MM.1S (cell line): ENCODE measurements around the gene CIROP.

Experiments
- DNase-seq: peaks from one replicate; pipeline ENCODE4 v3.0.0-alpha.2; 2015
- H2AFZ ChIP-seq: fragments of 300-600 bp; sonication (generic); 2 replicates; pipeline ENCODE4 v1.6.0; 2016; ENCODE audit warnings: antibody characterized with exemption, low read length
- H3F3A ChIP-seq: fragments of 300-600 bp; sonication (generic); 2 replicates; pipeline ENCODE4 v1.6.1; 2016; ENCODE audit warnings: mild to moderate bottlenecking, antibody characterized with exemption, low read length, moderate library complexity, mixed read lengths; ENCODE audit not compliant: insufficient read depth
- H3K27ac ChIP-seq: fragments of 300-600 bp; sonication (generic); 2 replicates; pipeline ENCODE4 v1.5.1; 2016; ENCODE audit warnings: mild to moderate bottlenecking, low read length
- H3K27me3 ChIP-seq: fragments of 300-600 bp; sonication (generic); replicated peaks from 2 replicates; pipeline ENCODE4 v1.6.0; 2016; ENCODE audit warnings: low read length; ENCODE audit not compliant: insufficient read depth
- H3K36me3 ChIP-seq: fragments of 300-600 bp; sonication (generic); replicated peaks from 2 replicates; pipeline ENCODE4 v1.6.1; 2016; ENCODE audit warnings: mild to moderate bottlenecking, low read length, mixed read lengths; ENCODE audit not compliant: insufficient read depth
- H3K4me1 ChIP-seq: fragments of 300-600 bp; sonication (generic); 2 replicates; pipeline ENCODE4 v1.6.1; 2016; ENCODE audit warnings: low read length, mixed read lengths
- H3K4me2 ChIP-seq: fragments of 300-600 bp; sonication (generic); 2 replicates; pipeline ENCODE4 v1.6.0; 2016; ENCODE audit warnings: low read depth, low read length
- H3K4me3 ChIP-seq: fragments of 300-600 bp; sonication (generic); 2 replicates; pipeline ENCODE4 v1.5.1; 2016; ENCODE audit warnings: low read length, mixed read lengths
- H3K79me2 ChIP-seq: fragments of 300-600 bp; sonication (generic); 2 replicates; pipeline ENCODE4 v1.6.1; 2016; ENCODE audit warnings: mixed run types, low read length, mixed read lengths
- H3K9ac ChIP-seq: fragments of 300-600 bp; sonication (generic); 2 replicates; pipeline ENCODE4 v1.6.1; 2016; ENCODE audit warnings: low read length, mixed read lengths
- H3K9me2 ChIP-seq: fragments of 300-600 bp; sonication (generic); replicated peaks from 2 replicates; pipeline ENCODE4 v1.6.1; 2016; ENCODE audit warnings: mild to moderate bottlenecking, low read length, mixed read lengths; ENCODE audit not compliant: insufficient read depth
- H3K9me3 ChIP-seq: fragments of 300-600 bp; sonication (generic); replicated peaks from 2 replicates; pipeline ENCODE4 v1.6.1; 2016; ENCODE audit warnings: mild to moderate bottlenecking, low read length, mixed read lengths; ENCODE audit not compliant: insufficient read depth
- H4K20me1 ChIP-seq: fragments of 300-600 bp; sonication (generic); 2 replicates; pipeline ENCODE4 v1.6.1; 2016; ENCODE audit warnings: mild to moderate bottlenecking, low read length, moderate library complexity, mixed read lengths; ENCODE audit not compliant: insufficient read depth
- EZH2 ChIP-seq: fragments of 300-600 bp; sonication (generic); optimal IDR thresholded peaks from 2 replicates; pipeline ENCODE3; 2017; ENCODE audit warnings: low read depth, mild to moderate bottlenecking, antibody characterized with exemption, low read length, mixed read lengths
- EZH2phosphoT487 ChIP-seq: fragments of 300-600 bp; sonication (generic); IDR thresholded peaks from 2 replicates; pipeline ENCODE4 v1.6.1; 2018; ENCODE audit warnings: antibody characterized with exemption, low read length
- TF ChIP-seq, protein P1 (sequence below): fragments of 300-600 bp; sonication (generic); IDR thresholded peaks from 2 replicates; pipeline ENCODE4 v1.5.1; 2016; ENCODE audit warnings: antibody characterized with exemption, low read length, mixed read lengths

Gene CIROP

GRCh38 chr14:23077962-23078361, 26.8 kb downstream of the CIROP start:
- Histone ChIP-seq H3K36me3 (no peaks in the 10 kb centered on the region; the same call in 1 of the 2 replicates), H3K9me2 (no peaks in the 10 kb centered on the region), H3K79me2 (no peaks in the 10 kb centered on the region), H3F3A (no peaks in the 10 kb centered on the region), H3K9ac (no peak overlapping the region), H3K27me3 (no peaks in the 10 kb centered on the region), H3K4me2 (no peak overlapping the region), H3K4me3 (no peak overlapping the region), H4K20me1 (no peaks in the 10 kb centered on the region), H2AFZ (no peak overlapping the region), H3K4me1 (no peaks in the 10 kb centered on the region), H3K9me3 (no peaks in the 10 kb centered on the region), H3K27ac (no peak overlapping the region)
- TF ChIP-seq EZH2: no peak
- TF ChIP-seq EZH2phosphoT487: no peak
- TF ChIP-seq, protein P1, sequence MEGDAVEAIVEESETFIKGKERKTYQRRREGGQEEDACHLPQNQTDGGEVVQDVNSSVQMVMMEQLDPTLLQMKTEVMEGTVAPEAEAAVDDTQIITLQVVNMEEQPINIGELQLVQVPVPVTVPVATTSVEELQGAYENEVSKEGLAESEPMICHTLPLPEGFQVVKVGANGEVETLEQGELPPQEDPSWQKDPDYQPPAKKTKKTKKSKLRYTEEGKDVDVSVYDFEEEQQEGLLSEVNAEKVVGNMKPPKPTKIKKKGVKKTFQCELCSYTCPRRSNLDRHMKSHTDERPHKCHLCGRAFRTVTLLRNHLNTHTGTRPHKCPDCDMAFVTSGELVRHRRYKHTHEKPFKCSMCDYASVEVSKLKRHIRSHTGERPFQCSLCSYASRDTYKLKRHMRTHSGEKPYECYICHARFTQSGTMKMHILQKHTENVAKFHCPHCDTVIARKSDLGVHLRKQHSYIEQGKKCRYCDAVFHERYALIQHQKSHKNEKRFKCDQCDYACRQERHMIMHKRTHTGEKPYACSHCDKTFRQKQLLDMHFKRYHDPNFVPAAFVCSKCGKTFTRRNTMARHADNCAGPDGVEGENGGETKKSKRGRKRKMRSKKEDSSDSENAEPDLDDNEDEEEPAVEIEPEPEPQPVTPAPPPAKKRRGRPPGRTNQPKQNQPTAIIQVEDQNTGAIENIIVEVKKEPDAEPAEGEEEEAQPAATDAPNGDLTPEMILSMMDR: no peak
- no peak for DNase-seq

- Histone ChIP-seq H3K79me2 (no peaks in the 10 kb centered on the region), H3K27ac (no peak overlapping the region), H3K9me2 (no peaks in the 10 kb centered on the region), H3K4me1 (peaks cover 3% of the 10 kb centered on the region; the same call in 1 of the 2 replicates), H3K27me3 (no peaks in the 10 kb centered on the region), H3K36me3 (no peaks in the 10 kb centered on the region; the same call in 1 of the 2 replicates), H2AFZ (no peak overlapping the region), H3K4me3 (no peak overlapping the region), H3K9me3 (no peaks in the 10 kb centered on the region), H4K20me1 (no peaks in the 10 kb centered on the region), H3F3A (no peaks in the 10 kb centered on the region), H3K4me2 (no peak overlapping the region), H3K9ac (no peak overlapping the region)
- no peak for DNase-seq
- no peak for TF ChIP-seq EZH2
- TF ChIP-seq, protein P1: peak; percentile 42
- no peak for TF ChIP-seq EZH2phosphoT487
Measured at GRCh38 chr14:23076785-23077408, 27.9 kb downstream of the CIROP start.

DNA sequence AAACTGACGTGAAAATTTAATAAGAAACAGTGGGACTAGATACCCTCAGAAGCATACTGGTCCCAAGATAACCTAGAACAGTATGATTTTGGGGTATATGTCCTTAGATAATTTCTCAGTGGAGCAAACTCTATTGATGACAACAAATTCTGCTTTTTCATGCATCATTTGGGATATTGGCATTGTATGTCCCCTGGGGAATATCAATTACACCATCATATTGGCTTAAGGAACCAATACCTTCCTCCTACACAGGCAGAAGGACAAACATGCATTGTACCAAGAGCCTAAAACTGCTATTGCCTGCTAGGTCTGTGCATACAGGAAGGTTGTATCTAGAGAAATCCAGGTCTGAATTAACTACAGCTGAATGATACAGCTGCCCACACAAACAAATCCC, 29.9 kb downstream of the CIROP start:
- TF ChIP-seq EZH2 (no peak), EZH2phosphoT487 (no peak)
- TF ChIP-seq, protein P1: no peak
- DNase-seq: no peak
- peaks cover 7% of the 10 kb centered on the region; the same call in 1 of the 2 replicates for H3K4me1 ChIP-seq

More for the DNA sequence above, 29.9 kb downstream of the CIROP start:
- Histone ChIP-seq H2AFZ (no peak overlapping the region), H3K79me2 (peaks cover 12% of the 10 kb centered on the region), H3K9me3 (no peaks in the 10 kb centered on the region), H3K9ac (no peak overlapping the region), H3F3A (no peaks in the 10 kb centered on the region), H3K4me3 (no peak overlapping the region), H4K20me1 (no peaks in the 10 kb centered on the region), H3K36me3 (no peaks in the 10 kb centered on the region; the same call in 1 of the 2 replicates), H3K4me2 (no peak overlapping the region), H3K27ac (no peak overlapping the region), H3K27me3 (no peaks in the 10 kb centered on the region), H3K9me2 (no peaks in the 10 kb centered on the region)
